ENCODE data around the gene ZNF619.
A peak's percentile ranks its signal among the peaks of the same experiment; 100 is the strongest.
"Not testable (repeated sequence)": the region's sequence is repeated elsewhere in the genome, so short reads cannot be mapped to it uniquely, and the experiment has no call there.

ZNF619 gene

GRCh38 chr3:40476478-40477470 is at the start of gene ZNF619:
Gene ZNF619 (plus strand): TSS chr3:40477122. CDS start chr3:40477980, 858 bp downstream.
- DNase-seq (ENCODE audit: low read depth in 2 of 2), result peak in 1 of 2 donors; percentile 36

- DNase-seq (ENCODE audit: low read depth in 2 of 2), result no peak
These were observed 44.1 kb upstream of the ZNF619 start for GRCh38 chr3:40432793-40433192.

DNA sequence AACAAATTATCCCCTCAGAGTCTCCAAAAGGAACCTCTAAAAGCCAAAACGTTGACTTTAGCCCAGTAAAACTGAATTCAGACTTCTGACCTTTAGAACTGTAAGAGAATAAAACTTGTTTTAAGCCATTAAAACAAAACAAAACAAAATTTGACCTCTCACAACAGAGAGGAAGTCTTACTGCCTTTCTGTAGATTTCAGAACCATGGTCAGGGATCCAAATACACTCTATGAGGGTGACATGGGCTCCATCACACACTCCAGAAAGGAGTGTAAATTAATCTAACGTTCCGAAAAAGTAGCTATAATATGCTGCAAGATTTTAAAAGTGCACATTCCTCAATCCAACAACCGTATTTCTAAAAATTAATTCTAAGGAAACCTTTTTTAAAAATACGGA is 39.0 kb upstream of the ZNF619 start:
- no peak for DNase-seq (ENCODE audit: low read depth in 2 of 2)

GRCh38 chr3:40445062-40445461 is 31.9 kb upstream of the ZNF619 start:
- DNase-seq (ENCODE audit: low read depth in 2 of 2), result no peak

DNA sequence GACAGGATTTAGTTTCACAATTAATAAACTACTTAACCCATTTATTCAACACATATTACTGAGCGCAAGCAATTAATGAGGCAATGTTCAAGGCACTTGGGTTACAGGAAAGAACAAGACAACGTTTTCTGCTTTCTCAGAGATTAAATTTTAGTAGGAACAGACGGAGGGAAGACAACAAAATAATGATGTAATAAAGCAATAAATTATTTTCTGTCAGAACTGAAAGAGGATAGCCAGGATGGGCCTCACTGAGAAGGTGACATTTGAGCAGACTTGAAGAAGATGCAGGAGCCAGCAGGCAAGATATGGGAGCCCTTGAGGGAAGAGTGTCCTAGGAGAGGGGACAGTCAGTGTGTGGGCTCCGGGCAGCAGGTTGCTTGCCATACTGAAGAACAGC is 31.0 kb upstream of the ZNF619 start:
- DNase-seq (ENCODE audit: low read depth in 2 of 2), result no peak

DNA sequence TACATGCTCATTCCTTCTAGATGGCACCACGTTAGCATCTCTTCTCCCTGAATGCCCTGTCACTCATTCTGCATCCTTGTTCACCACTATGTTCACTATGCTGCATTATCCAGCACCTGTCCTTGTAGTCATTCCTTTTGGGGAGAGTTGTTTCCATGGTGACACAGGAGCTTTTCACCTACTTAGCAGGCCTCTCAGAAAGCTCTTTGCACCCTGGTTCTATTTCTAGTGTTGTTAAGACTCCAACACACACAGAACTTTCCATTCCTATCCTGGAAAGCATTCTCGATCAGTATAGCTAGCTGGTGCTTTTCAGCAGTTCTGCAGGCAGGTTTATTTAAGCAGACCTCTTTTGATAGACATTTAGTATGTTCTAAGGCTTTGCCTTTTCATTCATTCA is 26.5 kb upstream of the ZNF619 start:
- no peak for DNase-seq (ENCODE audit: low read depth in 2 of 2)

- no peak for DNase-seq (ENCODE audit: low read depth in 2 of 2)
These were observed 25.4 kb upstream of the ZNF619 start for GRCh38 chr3:40451551-40451950.

GRCh38 chr3:40452057-40452456 is 24.9 kb upstream of the ZNF619 start:
- no peak for DNase-seq (ENCODE audit: low read depth in 2 of 2)

DNA sequence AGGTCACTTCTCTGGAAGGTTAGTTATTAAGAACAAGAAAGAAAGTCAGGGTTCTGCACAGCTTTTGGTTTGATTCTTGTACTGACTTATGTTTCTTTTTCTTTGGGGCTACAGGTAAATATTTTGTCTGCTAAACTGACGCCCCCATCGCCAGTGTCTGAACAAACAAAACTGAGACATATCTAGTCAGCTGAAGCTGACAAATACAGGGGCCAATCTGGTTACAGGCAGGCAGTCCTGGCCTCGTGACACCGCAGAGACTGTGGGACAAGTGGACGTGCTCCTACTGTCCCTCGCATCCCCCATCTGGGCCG is 24.4 kb upstream of the ZNF619 start:
- no peak for DNase-seq (ENCODE audit: low read depth in 2 of 2)

DNA sequence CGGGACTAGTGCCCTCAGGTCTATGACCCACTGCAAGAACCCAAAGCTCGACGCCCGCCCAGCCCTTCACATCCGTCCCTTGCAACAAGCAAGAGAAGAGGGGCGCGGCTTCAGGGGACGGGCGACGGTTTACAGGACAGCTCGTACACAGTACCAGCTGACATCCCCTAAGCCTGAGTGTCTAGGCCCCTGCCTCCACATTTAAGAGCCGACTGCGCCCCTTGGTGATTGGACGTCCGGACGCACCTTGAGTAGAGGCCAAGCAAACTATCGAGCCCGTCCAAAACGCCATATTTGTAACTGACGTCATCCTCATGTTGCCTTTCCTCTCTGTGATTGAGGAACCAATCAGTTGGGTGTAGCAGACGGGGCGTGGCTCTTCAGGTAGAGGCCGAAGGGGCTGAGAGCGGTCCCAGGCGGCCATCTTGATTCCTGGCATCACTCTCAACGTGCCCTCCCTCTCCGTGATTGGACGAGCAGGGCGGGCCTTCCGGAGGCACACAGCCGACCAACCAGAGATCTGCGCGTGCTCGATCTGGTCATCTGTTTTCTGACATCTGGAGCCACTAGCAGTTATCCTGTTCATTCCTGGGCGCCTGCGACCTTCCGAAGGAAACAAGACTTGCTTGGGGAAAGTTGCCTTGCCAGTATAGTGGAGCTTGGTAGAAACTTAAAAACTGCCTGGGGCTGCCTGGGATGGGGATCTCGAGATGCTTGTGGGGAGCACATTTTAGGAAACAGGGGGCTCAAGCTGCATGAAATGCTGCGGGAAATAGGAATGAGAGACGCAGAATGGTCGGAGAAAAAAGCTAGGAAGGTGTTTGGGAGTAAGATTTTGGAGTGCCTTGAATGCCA is 23.8 kb upstream of the ZNF619 start:
- DNase-seq (ENCODE audit: low read depth in 2 of 2), result peak; percentile 95 to 96

- DNase-seq (ENCODE audit: low read depth in 2 of 2), result no peak
These were observed 23.0 kb upstream of the ZNF619 start for GRCh38 chr3:40453933-40454332.

GRCh38 chr3:40455328-40455727 is 21.6 kb upstream of the ZNF619 start:
- no peak for DNase-seq (ENCODE audit: low read depth in 2 of 2)

- no peak for DNase-seq (ENCODE audit: low read depth in 2 of 2)
These were observed 20.5 kb upstream of the ZNF619 start for GRCh38 chr3:40456279-40456939.

- DNase-seq (ENCODE audit: low read depth in 2 of 2), result peak; percentile 92 to 96
These were observed 19.7 kb upstream of the ZNF619 start, which contains the start of gene RPL14 for GRCh38 chr3:40456940-40457823. Gene RPL14 (plus strand): TSS chr3:40457339. CDS start chr3:40457472, 133 bp downstream.

GRCh38 chr3:40458473-40458872 is 18.4 kb upstream of the ZNF619 start:
- DNase-seq (ENCODE audit: low read depth in 2 of 2), result no peak

GRCh38 chr3:40460481-40460880 is 16.4 kb upstream of the ZNF619 start:
- DNase-seq (ENCODE audit: low read depth in 2 of 2), result not testable (repeated sequence)

DNA sequence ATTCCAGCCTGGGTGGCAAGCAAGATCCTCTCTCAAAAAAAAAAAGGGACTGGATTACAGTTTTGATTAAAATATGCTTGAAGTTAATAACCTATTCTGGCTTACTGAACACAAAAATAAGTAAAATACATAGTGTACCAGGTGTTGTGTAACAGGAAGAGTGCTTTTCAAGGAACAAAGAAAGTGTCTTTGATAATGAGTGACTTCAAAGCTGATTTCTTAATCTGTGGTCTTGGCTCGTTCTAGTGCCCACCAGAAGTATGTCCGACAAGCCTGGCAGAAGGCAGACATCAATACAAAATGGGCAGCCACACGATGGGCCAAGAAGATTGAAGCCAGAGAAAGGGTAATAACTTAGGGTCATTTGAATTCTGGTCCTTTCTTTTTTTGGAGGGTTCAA is 15.8 kb upstream of the ZNF619 start:
- no peak for DNase-seq (ENCODE audit: low read depth in 2 of 2)

- DNase-seq (ENCODE audit: low read depth in 2 of 2), result not testable (repeated sequence)
These were observed 14.1 kb upstream of the ZNF619 start for GRCh38 chr3:40462838-40463237.

DNA sequence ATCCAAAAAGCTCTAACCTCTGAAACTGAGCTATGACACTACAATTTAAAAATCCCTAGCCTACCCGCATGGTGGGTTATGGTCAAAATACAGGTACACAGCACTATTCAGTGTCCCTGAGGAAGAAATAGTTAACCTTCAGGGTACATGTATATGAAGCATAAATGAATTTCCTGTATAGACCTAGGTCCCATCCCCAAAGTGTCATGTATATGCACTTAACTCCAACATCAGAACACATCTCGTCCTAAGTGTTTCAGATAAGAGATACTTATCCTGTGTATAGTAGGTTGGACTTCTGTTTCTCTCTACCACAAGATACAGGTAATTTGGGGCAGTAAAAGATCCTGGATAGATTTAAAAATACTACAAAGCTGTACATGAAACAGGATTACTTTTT is 13.3 kb upstream of the ZNF619 start:
- no peak for DNase-seq (ENCODE audit: low read depth in 2 of 2)

DNA sequence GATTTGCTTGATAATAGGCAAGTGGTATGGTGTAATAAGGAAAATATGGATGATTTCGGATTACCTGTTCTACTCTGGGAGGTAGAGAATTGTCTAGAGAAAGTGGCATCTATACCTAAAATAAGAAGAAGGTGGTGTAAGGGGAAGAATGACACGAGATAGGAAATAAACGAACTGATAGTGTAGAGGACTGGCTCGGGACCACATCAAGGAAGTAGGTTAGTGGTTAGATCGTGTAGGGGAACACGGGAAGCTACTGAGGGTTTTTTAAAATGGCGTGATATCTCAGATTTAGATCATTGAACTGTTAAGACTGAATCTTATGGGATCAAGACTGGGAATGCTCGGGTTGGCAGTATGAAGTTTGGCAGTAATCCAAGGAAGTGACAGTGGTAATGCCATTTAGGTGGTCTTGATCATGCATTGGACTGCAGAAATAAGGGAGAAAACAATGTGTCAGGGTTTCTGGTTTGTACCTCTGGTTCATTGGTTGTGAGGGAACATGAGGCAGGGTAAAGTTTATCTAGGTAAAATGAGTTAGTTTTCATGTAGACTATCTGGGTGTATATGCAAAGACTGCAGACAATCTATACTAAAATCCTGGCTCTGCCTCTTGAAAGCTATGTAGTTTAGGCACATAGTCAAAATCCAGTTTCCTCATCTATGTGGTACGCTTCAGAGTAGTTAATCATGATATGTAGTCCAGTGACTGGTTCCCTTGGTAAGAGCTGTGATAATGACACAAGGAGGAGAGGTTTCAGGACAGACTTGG is 12.4 kb upstream of the ZNF619 start:
- no peak for DNase-seq (ENCODE audit: low read depth in 2 of 2)

All from stimulated activated CD8-positive, alpha-beta memory T cell treated with anti-CD3 and anti-CD28 coated beads, Interleukin-7, amount 100 ng/mL, for 4 hours (primary cell).